ENCODE measurements around the gene TRMT10A.

GRCh38 chr4:99591757-99592156 is 27.9 kb upstream of the TRMT10A start:
- no peak for TF ChIP-seq CTCF (IDR thresholded peaks at IDR 0.05)
- no peak for TF ChIP-seq EP300 (IDR thresholded peaks at IDR 0.05)
- TF ChIP-seq POLR2A (IDR thresholded peaks at IDR 0.05) = no peak
